Measurements from ENCODE around the gene ZNF311.

DNA sequence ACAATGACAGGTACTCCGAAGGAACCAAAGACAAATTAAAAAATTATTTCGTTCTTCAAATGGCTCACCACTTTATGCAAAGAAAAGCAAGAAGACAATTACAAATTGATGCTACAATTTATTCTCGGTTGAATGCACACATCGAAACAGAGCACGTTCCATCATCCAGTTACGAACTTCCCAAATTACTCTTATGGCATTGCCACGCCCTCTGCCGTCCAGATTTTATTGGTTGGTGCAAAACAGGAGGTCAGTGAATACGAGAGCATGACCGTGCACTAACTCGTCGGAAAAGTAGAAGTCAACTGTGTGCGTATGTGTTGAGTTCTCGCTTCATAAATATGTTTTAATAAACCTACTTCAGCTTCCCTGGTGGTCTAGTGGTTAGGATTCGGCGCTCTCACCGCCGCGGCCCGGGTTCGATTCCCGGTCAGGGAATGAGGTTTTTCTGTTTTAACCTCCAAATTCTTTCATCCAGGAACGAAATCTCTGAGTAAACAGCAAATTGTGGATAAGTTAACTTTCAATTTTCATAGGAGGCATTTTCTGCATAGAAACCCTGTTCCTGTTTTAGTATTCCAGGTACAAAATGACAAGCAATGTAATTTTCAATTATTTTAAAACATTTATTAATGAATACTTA, 23.2 kb downstream of the ZNF311 start:
- TF ChIP-seq POLR2AphosphoS5 (IDR thresholded peaks at IDR 0.05; ENCODE audit: low read depth), result no peak
- TF ChIP-seq, protein P1, sequence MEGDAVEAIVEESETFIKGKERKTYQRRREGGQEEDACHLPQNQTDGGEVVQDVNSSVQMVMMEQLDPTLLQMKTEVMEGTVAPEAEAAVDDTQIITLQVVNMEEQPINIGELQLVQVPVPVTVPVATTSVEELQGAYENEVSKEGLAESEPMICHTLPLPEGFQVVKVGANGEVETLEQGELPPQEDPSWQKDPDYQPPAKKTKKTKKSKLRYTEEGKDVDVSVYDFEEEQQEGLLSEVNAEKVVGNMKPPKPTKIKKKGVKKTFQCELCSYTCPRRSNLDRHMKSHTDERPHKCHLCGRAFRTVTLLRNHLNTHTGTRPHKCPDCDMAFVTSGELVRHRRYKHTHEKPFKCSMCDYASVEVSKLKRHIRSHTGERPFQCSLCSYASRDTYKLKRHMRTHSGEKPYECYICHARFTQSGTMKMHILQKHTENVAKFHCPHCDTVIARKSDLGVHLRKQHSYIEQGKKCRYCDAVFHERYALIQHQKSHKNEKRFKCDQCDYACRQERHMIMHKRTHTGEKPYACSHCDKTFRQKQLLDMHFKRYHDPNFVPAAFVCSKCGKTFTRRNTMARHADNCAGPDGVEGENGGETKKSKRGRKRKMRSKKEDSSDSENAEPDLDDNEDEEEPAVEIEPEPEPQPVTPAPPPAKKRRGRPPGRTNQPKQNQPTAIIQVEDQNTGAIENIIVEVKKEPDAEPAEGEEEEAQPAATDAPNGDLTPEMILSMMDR (IDR thresholded peaks at IDR 0.05; ENCODE audit: insufficient read depth, low read length), result no peak
